HEK293 (cell line): ENCODE results near the gene SRSF2.

Experiments used
- BCL11A ChIP-seq: fragments of 450-650 bp; formaldehyde crosslinking; IDR thresholded peaks from 2 replicates; pipeline ENCODE4 v1.5.1; 2016; ENCODE audit warnings: low read depth, missing biosample characterization, missing genetic modification characterization
- GLIS1 ChIP-seq: fragments of 450-650 bp; formaldehyde crosslinking; IDR thresholded peaks from 2 replicates; pipeline ENCODE4 v1.5.1; 2016; ENCODE audit warnings: missing biosample characterization, missing genetic modification characterization
- GLIS2 ChIP-seq: fragments of 450-650 bp; formaldehyde crosslinking; IDR thresholded peaks from 2 replicates; pipeline ENCODE4 v1.5.1; 2016; ENCODE audit warnings: missing biosample characterization, missing genetic modification characterization
- KLF1 ChIP-seq: fragments of 450-650 bp; formaldehyde crosslinking; IDR thresholded peaks from 2 replicates; pipeline ENCODE4 v1.5.1; 2016; ENCODE audit warnings: missing biosample characterization, missing genetic modification characterization
- MZF1 ChIP-seq: fragments of 450-650 bp; formaldehyde crosslinking; IDR thresholded peaks from 2 replicates; pipeline ENCODE4 v1.5.1; 2017; ENCODE audit warnings: missing biosample characterization, missing genetic modification characterization, borderline replicate concordance
- OSR2 ChIP-seq: fragments of 450-650 bp; formaldehyde crosslinking; IDR thresholded peaks from 2 replicates; pipeline ENCODE4 v1.5.1; 2016; ENCODE audit warnings: missing biosample characterization, missing genetic modification characterization
- SP3 ChIP-seq: fragments of 450-650 bp; formaldehyde crosslinking; IDR thresholded peaks from 2 replicates; pipeline ENCODE4 v1.5.1; 2016; ENCODE audit warnings: missing biosample characterization, missing genetic modification characterization
- ZFP37 ChIP-seq: fragments of 450-650 bp; formaldehyde crosslinking; IDR thresholded peaks from 2 replicates; pipeline ENCODE4 v1.5.1; 2016; ENCODE audit warnings: missing biosample characterization, missing genetic modification characterization
- ZNF184 ChIP-seq: fragments of 450-650 bp; IDR thresholded peaks from 2 replicates; pipeline ENCODE4 v1.5.1; 2018; ENCODE audit warnings: missing biosample characterization, mild to moderate bottlenecking, missing genetic modification characterization
- ZNF341 ChIP-seq: fragments of 450-650 bp; formaldehyde crosslinking; IDR thresholded peaks from 2 replicates; pipeline ENCODE4; 2016; ENCODE audit warnings: low read depth, missing biosample characterization, missing genetic modification characterization
- ZNF391 ChIP-seq: fragments of 450-650 bp; formaldehyde crosslinking; IDR thresholded peaks from 2 replicates; pipeline ENCODE4 v1.5.1; 2016; ENCODE audit warnings: low read depth, missing biosample characterization, missing genetic modification characterization, borderline replicate concordance
- ZNF501 ChIP-seq: fragments of 450-650 bp; formaldehyde crosslinking; IDR thresholded peaks from 2 replicates; pipeline ENCODE4 v1.5.1; 2016; ENCODE audit warnings: missing biosample characterization, missing genetic modification characterization
- ZNF544 ChIP-seq: fragments of 450-650 bp; formaldehyde crosslinking; IDR thresholded peaks from 2 replicates; pipeline ENCODE4 v1.5.0; 2017; ENCODE audit warnings: missing biosample characterization, missing genetic modification characterization
- ZNF549 ChIP-seq: fragments of 450-650 bp; IDR thresholded peaks from 2 replicates; pipeline ENCODE4 v1.5.1; 2018; ENCODE audit warnings: missing biosample characterization, missing genetic modification characterization, mild to moderate bottlenecking, inconsistent platforms, moderate library complexity
- ZNF600 ChIP-seq: fragments of 450-650 bp; formaldehyde crosslinking; IDR thresholded peaks from 2 replicates; pipeline ENCODE4 v1.5.1; 2016; ENCODE audit warnings: missing biosample characterization, missing genetic modification characterization
- ZNF654 ChIP-seq: fragments of 450-650 bp; formaldehyde crosslinking; IDR thresholded peaks from 2 replicates; pipeline ENCODE4 v1.5.1; 2016; ENCODE audit warnings: low read depth, missing biosample characterization, missing genetic modification characterization
- ZNF76 ChIP-seq: fragments of 450-650 bp; formaldehyde crosslinking; IDR thresholded peaks from 2 replicates; pipeline ENCODE4; 2016; ENCODE audit warnings: low read depth, missing biosample characterization, missing genetic modification characterization, borderline replicate concordance
- ZNF785 ChIP-seq: fragments of 450-650 bp; formaldehyde crosslinking; IDR thresholded peaks from 2 replicates; pipeline ENCODE4 v1.5.1; 2016; ENCODE audit warnings: missing biosample characterization, missing genetic modification characterization
- ZSCAN16 ChIP-seq: fragments of 450-650 bp; formaldehyde crosslinking; IDR thresholded peaks from 2 replicates; pipeline ENCODE4 v1.5.1; 2016; ENCODE audit warnings: missing biosample characterization, missing genetic modification characterization
- ZSCAN30 ChIP-seq: fragments of 450-650 bp; IDR thresholded peaks from 2 replicates; pipeline ENCODE4 v1.5.1; 2018; ENCODE audit warnings: missing biosample characterization, mild to moderate bottlenecking, missing genetic modification characterization, moderate library complexity
- ZXDB ChIP-seq: fragments of 450-650 bp; formaldehyde crosslinking; IDR thresholded peaks from 2 replicates; pipeline ENCODE4 v1.5.1; 2016; ENCODE audit warnings: missing biosample characterization, missing genetic modification characterization
- TF ChIP-seq, protein P1 (sequence below): fragments of 450-650 bp; formaldehyde crosslinking; IDR thresholded peaks from 2 replicates; pipeline ENCODE4 v1.5.1; 2016; ENCODE audit warnings: missing biosample characterization, missing genetic modification characterization
- TF ChIP-seq, protein P2 (sequence below): fragments of 450-650 bp; IDR thresholded peaks from 2 replicates; pipeline ENCODE4 v1.5.1; 2018; ENCODE audit warnings: missing biosample characterization, mild to moderate bottlenecking, missing genetic modification characterization
- TF ChIP-seq, protein P3 (sequence below): fragments of 450-650 bp; formaldehyde crosslinking; IDR thresholded peaks from 2 replicates; pipeline ENCODE4 v1.5.1; 2017; ENCODE audit warnings: missing biosample characterization, missing genetic modification characterization
- TF ChIP-seq, protein P4 (sequence below): fragments of 450-650 bp; formaldehyde crosslinking; conservative IDR thresholded peaks from 2 replicates; pipeline ENCODE4 v1.5.1; 2016; ENCODE audit warnings: low read depth, missing biosample characterization, missing genetic modification characterization
- TF ChIP-seq, protein P5 (sequence below): fragments of 450-650 bp; formaldehyde crosslinking; optimal IDR thresholded peaks from 2 replicates; pipeline ENCODE3; 2016; ENCODE audit warnings: missing biosample characterization, mild to moderate bottlenecking, missing genetic modification characterization
- TF ChIP-seq, protein P6 (sequence below): fragments of 450-650 bp; formaldehyde crosslinking; IDR thresholded peaks from 2 replicates; pipeline ENCODE4 v1.5.1; 2017; ENCODE audit warnings: missing biosample characterization, missing genetic modification characterization

SRSF2 gene

GRCh38 chr17:76737676-76738467, 741 bp upstream of the SRSF2 start, which contains the start of gene MFSD11 (continued):
- TF ChIP-seq, protein P1, sequence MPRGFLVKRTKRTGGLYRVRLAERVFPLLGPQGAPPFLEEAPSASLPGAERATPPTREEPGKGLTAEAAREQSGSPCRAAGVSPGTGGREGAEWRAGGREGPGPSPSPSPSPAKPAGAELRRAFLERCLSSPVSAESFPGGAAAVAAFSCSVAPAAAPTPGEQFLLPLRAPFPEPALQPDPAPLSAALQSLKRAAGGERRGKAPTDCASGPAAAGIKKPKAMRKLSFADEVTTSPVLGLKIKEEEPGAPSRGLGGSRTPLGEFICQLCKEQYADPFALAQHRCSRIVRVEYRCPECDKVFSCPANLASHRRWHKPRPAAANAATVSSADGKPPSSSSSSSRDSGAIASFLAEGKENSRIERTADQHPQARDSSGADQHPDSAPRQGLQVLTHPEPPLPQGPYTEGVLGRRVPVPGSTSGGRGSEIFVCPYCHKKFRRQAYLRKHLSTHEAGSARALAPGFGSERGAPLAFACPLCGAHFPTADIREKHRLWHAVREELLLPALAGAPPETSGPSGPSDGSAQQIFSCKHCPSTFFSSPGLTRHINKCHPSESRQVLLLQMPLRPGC, result peak; percentile 84; the same call in 1 of the 2 replicates
- peak; percentile 83 for TF ChIP-seq ZSCAN30 (tag by site-specific recombination)
- TF ChIP-seq ZXDB (tag by site-specific recombination), result peak; percentile 77; the same call in 1 of the 2 replicates
- TF ChIP-seq SP3, result peak; percentile 91
- no peak for TF ChIP-seq ZNF549 (tag by site-specific recombination)
- TF ChIP-seq MZF1 (tag by site-specific recombination), result peak; percentile 52
- peak; percentile 82 for TF ChIP-seq ZNF600 (tag by site-specific recombination)
- TF ChIP-seq ZNF76 (tag by site-specific recombination), result peak; percentile 90
- 0 out of 2 replicates have a peak, but pooled peaks have one; percentile 66 for TF ChIP-seq ZNF391 (tag by site-specific recombination)
- peak; percentile 72; the same call in 1 of the 2 replicates for TF ChIP-seq ZNF184 (tag by site-specific recombination)
- TF ChIP-seq GLIS2 (tag by site-specific recombination), result peak; percentile 96
- peak; percentile 74 for TF ChIP-seq ZNF501
- peak; percentile 95 for TF ChIP-seq BCL11A (tag by site-specific recombination)
- TF ChIP-seq ZSCAN16 (tag by site-specific recombination), result peak; percentile 59; the same call in 1 of the 2 replicates
- TF ChIP-seq, protein P2, sequence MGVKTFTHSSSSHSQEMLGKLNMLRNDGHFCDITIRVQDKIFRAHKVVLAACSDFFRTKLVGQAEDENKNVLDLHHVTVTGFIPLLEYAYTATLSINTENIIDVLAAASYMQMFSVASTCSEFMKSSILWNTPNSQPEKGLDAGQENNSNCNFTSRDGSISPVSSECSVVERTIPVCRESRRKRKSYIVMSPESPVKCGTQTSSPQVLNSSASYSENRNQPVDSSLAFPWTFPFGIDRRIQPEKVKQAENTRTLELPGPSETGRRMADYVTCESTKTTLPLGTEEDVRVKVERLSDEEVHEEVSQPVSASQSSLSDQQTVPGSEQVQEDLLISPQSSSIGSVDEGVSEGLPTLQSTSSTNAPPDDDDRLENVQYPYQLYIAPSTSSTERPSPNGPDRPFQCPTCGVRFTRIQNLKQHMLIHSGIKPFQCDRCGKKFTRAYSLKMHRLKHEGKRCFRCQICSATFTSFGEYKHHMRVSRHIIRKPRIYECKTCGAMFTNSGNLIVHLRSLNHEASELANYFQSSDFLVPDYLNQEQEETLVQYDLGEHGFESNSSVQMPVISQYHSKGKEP (tag by site-specific recombination), result peak; percentile 78
- no peak for TF ChIP-seq ZNF654 (tag by site-specific recombination)
- TF ChIP-seq, protein P3, sequence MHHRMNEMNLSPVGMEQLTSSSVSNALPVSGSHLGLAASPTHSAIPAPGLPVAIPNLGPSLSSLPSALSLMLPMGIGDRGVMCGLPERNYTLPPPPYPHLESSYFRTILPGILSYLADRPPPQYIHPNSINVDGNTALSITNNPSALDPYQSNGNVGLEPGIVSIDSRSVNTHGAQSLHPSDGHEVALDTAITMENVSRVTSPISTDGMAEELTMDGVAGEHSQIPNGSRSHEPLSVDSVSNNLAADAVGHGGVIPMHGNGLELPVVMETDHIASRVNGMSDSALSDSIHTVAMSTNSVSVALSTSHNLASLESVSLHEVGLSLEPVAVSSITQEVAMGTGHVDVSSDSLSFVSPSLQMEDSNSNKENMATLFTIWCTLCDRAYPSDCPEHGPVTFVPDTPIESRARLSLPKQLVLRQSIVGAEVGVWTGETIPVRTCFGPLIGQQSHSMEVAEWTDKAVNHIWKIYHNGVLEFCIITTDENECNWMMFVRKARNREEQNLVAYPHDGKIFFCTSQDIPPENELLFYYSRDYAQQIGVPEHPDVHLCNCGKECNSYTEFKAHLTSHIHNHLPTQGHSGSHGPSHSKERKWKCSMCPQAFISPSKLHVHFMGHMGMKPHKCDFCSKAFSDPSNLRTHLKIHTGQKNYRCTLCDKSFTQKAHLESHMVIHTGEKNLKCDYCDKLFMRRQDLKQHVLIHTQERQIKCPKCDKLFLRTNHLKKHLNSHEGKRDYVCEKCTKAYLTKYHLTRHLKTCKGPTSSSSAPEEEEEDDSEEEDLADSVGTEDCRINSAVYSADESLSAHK, result peak; percentile 48; the same call in 1 of the 2 replicates
- TF ChIP-seq ZFP37 (tag by site-specific recombination), result peak; percentile 27; the same call in 1 of the 2 replicates
- peak; percentile 93 for TF ChIP-seq ZNF341 (tag by site-specific recombination)
- TF ChIP-seq, protein P4, sequence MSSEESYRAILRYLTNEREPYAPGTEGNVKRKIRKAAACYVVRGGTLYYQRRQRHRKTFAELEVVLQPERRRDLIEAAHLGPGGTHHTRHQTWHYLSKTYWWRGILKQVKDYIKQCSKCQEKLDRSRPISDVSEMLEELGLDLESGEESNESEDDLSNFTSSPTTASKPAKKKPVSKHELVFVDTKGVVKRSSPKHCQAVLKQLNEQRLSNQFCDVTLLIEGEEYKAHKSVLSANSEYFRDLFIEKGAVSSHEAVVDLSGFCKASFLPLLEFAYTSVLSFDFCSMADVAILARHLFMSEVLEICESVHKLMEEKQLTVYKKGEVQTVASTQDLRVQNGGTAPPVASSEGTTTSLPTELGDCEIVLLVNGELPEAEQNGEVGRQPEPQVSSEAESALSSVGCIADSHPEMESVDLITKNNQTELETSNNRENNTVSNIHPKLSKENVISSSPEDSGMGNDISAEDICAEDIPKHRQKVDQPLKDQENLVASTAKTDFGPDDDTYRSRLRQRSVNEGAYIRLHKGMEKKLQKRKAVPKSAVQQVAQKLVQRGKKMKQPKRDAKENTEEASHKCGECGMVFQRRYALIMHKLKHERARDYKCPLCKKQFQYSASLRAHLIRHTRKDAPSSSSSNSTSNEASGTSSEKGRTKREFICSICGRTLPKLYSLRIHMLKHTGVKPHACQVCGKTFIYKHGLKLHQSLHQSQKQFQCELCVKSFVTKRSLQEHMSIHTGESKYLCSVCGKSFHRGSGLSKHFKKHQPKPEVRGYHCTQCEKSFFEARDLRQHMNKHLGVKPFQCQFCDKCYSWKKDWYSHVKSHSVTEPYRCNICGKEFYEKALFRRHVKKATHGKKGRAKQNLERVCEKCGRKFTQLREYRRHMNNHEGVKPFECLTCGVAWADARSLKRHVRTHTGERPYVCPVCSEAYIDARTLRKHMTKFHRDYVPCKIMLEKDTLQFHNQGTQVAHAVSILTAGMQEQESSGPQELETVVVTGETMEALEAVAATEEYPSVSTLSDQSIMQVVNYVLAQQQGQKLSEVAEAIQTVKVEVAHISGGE (tag by site-specific recombination), result no peak
- TF ChIP-seq ZNF544 (tag by site-specific recombination), result no peak
- TF ChIP-seq ZNF785 (tag by site-specific recombination), result peak; percentile 65; the same call in 1 of the 2 replicates
- TF ChIP-seq, protein P5, sequence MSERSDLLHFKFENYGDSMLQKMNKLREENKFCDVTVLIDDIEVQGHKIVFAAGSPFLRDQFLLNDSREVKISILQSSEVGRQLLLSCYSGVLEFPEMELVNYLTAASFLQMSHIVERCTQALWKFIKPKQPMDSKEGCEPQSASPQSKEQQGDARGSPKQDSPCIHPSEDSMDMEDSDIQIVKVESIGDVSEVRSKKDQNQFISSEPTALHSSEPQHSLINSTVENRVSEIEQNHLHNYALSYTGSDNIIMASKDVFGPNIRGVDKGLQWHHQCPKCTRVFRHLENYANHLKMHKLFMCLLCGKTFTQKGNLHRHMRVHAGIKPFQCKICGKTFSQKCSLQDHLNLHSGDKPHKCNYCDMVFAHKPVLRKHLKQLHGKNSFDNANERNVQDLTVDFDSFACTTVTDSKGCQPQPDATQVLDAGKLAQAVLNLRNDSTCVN (tag by site-specific recombination), result peak; percentile 87
- peak; percentile 34; the same call in 1 of the 2 replicates for TF ChIP-seq KLF1 (tag by site-specific recombination)
- TF ChIP-seq GLIS1 (tag by site-specific recombination), result peak; percentile 81
- TF ChIP-seq, protein P6, sequence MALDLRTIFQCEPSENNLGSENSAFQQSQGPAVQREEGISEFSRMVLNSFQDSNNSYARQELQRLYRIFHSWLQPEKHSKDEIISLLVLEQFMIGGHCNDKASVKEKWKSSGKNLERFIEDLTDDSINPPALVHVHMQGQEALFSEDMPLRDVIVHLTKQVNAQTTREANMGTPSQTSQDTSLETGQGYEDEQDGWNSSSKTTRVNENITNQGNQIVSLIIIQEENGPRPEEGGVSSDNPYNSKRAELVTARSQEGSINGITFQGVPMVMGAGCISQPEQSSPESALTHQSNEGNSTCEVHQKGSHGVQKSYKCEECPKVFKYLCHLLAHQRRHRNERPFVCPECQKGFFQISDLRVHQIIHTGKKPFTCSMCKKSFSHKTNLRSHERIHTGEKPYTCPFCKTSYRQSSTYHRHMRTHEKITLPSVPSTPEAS, result 0 out of 2 replicates have a peak, but pooled peaks have one; percentile 10
- TF ChIP-seq OSR2 (tag by site-specific recombination), result peak; percentile 20; the same call in 1 of the 2 replicates
